PC-9 (cell line): Measurements from ENCODE around the gene CPVL.

Experiments
- EZH2 ChIP-seq: fragments of 200-600 bp; sonication (generic); IDR thresholded peaks from 2 replicates; pipeline ENCODE4 v1.8.0; 2017; ENCODE audit warnings: antibody characterized with exemption, low read depth
- TF ChIP-seq, protein P1 (sequence below): fragments of 200-600 bp; sonication (generic); conservative IDR thresholded peaks from 2 replicates; pipeline ENCODE4 v1.6.1; 2017; ENCODE audit warnings: mixed run types, antibody characterized with exemption, mild to moderate bottlenecking, moderate library complexity

DNA sequence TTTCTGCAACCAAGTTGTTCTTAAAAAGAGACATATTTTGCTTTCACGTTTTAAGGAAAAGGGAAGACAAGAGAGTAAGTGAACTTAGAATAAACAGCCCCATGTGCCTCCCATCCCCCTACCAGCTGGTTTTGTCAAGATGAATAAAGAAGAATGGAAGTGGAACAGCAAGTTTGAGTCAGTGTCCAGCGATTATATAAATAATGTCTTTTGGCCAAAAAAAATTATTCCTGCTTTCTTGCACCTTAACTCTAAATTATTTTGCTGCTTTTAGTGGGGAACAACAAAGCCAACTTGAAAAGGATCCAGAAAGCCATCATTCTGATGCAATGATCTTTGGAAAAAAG, 105.8 kb downstream of the CPVL start:
- TF ChIP-seq, protein P1, sequence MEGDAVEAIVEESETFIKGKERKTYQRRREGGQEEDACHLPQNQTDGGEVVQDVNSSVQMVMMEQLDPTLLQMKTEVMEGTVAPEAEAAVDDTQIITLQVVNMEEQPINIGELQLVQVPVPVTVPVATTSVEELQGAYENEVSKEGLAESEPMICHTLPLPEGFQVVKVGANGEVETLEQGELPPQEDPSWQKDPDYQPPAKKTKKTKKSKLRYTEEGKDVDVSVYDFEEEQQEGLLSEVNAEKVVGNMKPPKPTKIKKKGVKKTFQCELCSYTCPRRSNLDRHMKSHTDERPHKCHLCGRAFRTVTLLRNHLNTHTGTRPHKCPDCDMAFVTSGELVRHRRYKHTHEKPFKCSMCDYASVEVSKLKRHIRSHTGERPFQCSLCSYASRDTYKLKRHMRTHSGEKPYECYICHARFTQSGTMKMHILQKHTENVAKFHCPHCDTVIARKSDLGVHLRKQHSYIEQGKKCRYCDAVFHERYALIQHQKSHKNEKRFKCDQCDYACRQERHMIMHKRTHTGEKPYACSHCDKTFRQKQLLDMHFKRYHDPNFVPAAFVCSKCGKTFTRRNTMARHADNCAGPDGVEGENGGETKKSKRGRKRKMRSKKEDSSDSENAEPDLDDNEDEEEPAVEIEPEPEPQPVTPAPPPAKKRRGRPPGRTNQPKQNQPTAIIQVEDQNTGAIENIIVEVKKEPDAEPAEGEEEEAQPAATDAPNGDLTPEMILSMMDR: no peak
- no peak for TF ChIP-seq EZH2
